Measurements from ENCODE around the gene CIP2A. TPM values are rescaled to one million over a fixed set of nuclear protein-coding genes. Genes with fewer than 3 reads are reported as not detected.

The CIP2A gene
- total RNA-seq, 1 donor from 2014 or later: 45.6 TPM

DNA sequence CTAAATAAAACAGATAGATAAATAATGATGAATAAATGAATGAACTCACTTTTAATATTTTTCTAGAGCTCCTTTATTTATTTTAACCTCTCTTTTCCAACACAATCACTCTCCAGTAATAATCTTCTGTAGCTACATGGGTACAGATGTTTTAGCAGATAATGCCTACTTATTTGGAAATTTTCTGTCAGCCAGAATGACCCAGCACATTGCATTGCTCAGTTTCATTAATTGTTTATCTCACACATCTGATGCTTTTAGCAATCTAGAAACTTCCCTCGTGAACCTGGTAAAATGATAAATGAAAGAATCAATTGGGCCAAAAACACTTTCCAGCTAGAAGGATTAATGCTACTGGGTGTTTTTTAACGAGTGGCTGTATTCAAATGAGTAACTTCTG is 64.0 kb downstream of the CIP2A start:
- peaks cover 30% of the 10 kb centered on the region for H3K27me3 Mint-ChIP-seq (ENCODE audit: low read depth)
- H3K4me3 Mint-ChIP-seq (ENCODE audit: low read depth): no peak overlapping the region
- no peaks in the 10 kb centered on the region for H3K36me3 Mint-ChIP-seq (ENCODE audit: low read depth)
- intact Hi-C loops (cut with micrococcal nuclease): no loop called here
- H3K9me3 Mint-ChIP-seq: no peaks in the 10 kb centered on the region
- no peaks in the 10 kb centered on the region for H3K4me1 Mint-ChIP-seq (ENCODE audit: low read depth)
- no peak for DNase-seq (ENCODE audit: low spot score)
- no peak overlapping the region for H3K27ac Mint-ChIP-seq

GRCh38 chr3:108524537-108524936 is 64.7 kb downstream of the CIP2A start:
- Mint-ChIP-seq H3K4me1 (ENCODE audit: low read depth) (no peaks in the 10 kb centered on the region), H3K4me3 (ENCODE audit: low read depth) (no peak overlapping the region), H3K27ac (no peak overlapping the region), H3K36me3 (ENCODE audit: low read depth) (no peaks in the 10 kb centered on the region), H3K27me3 (ENCODE audit: low read depth) (peaks cover 24% of the 10 kb centered on the region), H3K9me3 (no peaks in the 10 kb centered on the region)
- intact Hi-C loops (cut with micrococcal nuclease): no loop called here
- no peak for DNase-seq (ENCODE audit: low spot score)

DNA sequence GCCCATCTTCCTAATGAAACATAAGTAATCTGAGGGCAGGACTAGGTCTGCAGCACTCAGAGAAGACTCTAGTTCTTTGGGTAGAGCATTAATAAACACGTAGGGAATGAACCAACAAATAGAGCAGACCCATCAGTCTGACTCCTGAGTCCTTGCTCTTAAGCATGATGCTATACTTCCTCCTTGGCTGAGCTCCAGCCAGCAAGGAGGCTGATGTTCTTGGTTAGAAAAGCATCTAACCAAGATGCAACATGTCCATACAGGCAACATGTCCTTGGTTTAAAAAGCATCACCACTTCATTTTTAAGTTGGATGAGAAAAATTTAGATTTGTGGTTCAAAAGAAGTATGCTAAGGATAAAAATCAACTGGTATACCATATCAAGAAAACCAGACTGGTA is 70.3 kb downstream of the CIP2A start:
- Mint-ChIP-seq H3K36me3 (ENCODE audit: low read depth) (no peaks in the 10 kb centered on the region), H3K27ac (no peak overlapping the region), H3K4me1 (ENCODE audit: low read depth) (no peaks in the 10 kb centered on the region), H3K27me3 (ENCODE audit: low read depth) (peaks cover 24% of the 10 kb centered on the region), H3K9me3 (no peaks in the 10 kb centered on the region), H3K4me3 (ENCODE audit: low read depth) (no peak overlapping the region)
- intact Hi-C loops (cut with micrococcal nuclease): no loop called here
- no peak for DNase-seq (ENCODE audit: low spot score)

DNA sequence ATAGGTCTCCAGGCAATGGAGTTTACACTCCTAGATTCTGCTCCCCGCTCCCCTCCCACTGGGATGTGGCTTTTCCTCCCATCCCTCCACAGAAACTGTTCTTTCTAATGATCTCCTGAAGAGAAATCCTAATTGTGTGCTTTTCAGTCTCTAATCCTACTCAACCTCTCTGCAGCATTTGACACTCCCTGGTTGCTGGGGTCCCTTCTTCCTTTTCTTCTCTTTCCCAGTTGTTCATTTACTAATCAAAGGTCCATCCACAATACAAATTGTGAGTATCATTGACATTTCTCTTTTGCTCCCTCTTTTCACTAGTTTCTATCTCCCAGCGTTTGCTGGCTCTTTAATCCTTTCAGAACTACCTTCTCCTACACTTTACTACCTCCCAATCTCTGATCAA is 72.4 kb downstream of the CIP2A start:
- Mint-ChIP-seq H3K27me3 (ENCODE audit: low read depth) (peaks cover 20% of the 10 kb centered on the region), H3K9me3 (no peaks in the 10 kb centered on the region), H3K4me1 (ENCODE audit: low read depth) (peaks cover 3% of the 10 kb centered on the region), H3K4me3 (ENCODE audit: low read depth) (no peak overlapping the region), H3K36me3 (ENCODE audit: low read depth) (no peaks in the 10 kb centered on the region), H3K27ac (no peak overlapping the region)
- no peak for DNase-seq (ENCODE audit: low spot score)
- intact Hi-C loops (cut with micrococcal nuclease): no loop called here

- peaks cover 3% of the 10 kb centered on the region for H3K4me1 Mint-ChIP-seq (ENCODE audit: low read depth)
- no peaks in the 10 kb centered on the region for H3K36me3 Mint-ChIP-seq (ENCODE audit: low read depth)
- intact Hi-C loops (cut with micrococcal nuclease): no loop called here
- peaks cover 16% of the 10 kb centered on the region for H3K27me3 Mint-ChIP-seq (ENCODE audit: low read depth)
- H3K27ac Mint-ChIP-seq: no peak overlapping the region
- DNase-seq (ENCODE audit: low spot score): no peak
- no peak overlapping the region for H3K4me3 Mint-ChIP-seq (ENCODE audit: low read depth)
- no peaks in the 10 kb centered on the region for H3K9me3 Mint-ChIP-seq
These were observed 75.3 kb downstream of the CIP2A start for GRCh38 chr3:108513961-108514360.

GRCh38 chr3:108512671-108513070 is 76.6 kb downstream of the CIP2A start:
- Mint-ChIP-seq H3K27ac (no peak overlapping the region), H3K4me1 (ENCODE audit: low read depth) (peaks cover 3% of the 10 kb centered on the region)
- intact Hi-C loops (cut with micrococcal nuclease): no loop called here

GRCh38 chr3:108511490-108511889 is 77.7 kb downstream of the CIP2A start:
- Mint-ChIP-seq H3K27ac (no peak overlapping the region), H3K4me1 (ENCODE audit: low read depth) (peaks cover 4% of the 10 kb centered on the region), H3K27me3 (ENCODE audit: low read depth) (peaks cover 6% of the 10 kb centered on the region), H3K36me3 (ENCODE audit: low read depth) (no peaks in the 10 kb centered on the region), H3K9me3 (no peaks in the 10 kb centered on the region), H3K4me3 (ENCODE audit: low read depth) (no peak overlapping the region)
- no peak for DNase-seq (ENCODE audit: low spot score)
- intact Hi-C loops (cut with micrococcal nuclease): no loop called here

More at GRCh38 chr3:108512671-108513070, 76.6 kb downstream of the CIP2A start:
- Mint-ChIP-seq H3K9me3 (no peaks in the 10 kb centered on the region), H3K4me3 (ENCODE audit: low read depth) (no peak overlapping the region), H3K27me3 (ENCODE audit: low read depth) (peaks cover 10% of the 10 kb centered on the region), H3K36me3 (ENCODE audit: low read depth) (no peaks in the 10 kb centered on the region)
- no peak for DNase-seq (ENCODE audit: low spot score)

GRCh38 chr3:108511055-108511454 is 78.2 kb downstream of the CIP2A start:
- DNase-seq (ENCODE audit: low spot score): no peak
- intact Hi-C loops (cut with micrococcal nuclease): no loop called here
- Mint-ChIP-seq H3K36me3 (ENCODE audit: low read depth) (no peaks in the 10 kb centered on the region), H3K27me3 (ENCODE audit: low read depth) (peaks cover 6% of the 10 kb centered on the region), H3K4me3 (ENCODE audit: low read depth) (no peak overlapping the region), H3K27ac (no peak overlapping the region), H3K9me3 (no peaks in the 10 kb centered on the region), H3K4me1 (ENCODE audit: low read depth) (peaks cover 8% of the 10 kb centered on the region)

- intact Hi-C loops (cut with micrococcal nuclease): no loop called here
- peaks cover 2% of the 10 kb centered on the region for H3K27me3 Mint-ChIP-seq (ENCODE audit: low read depth)
- peaks cover 12% of the 10 kb centered on the region for H3K4me1 Mint-ChIP-seq (ENCODE audit: low read depth)
- no peak within 1 kb of the TSS for H3K27ac Mint-ChIP-seq
- DNase-seq (ENCODE audit: low spot score): no peak
- no peaks in the 10 kb centered on the region for H3K36me3 Mint-ChIP-seq (ENCODE audit: low read depth)
- H3K4me3 Mint-ChIP-seq (ENCODE audit: low read depth): no peak within 1 kb of the TSS
- H3K9me3 Mint-ChIP-seq: no peaks in the 10 kb centered on the region
These were observed 78.7 kb downstream of the CIP2A start, which contains the start of gene MYH15 for GRCh38 chr3:108510496-108510895. MYH15 (minus strand) TSS chr3:108510596; CDS start chr3:108510530, 66 bp downstream.

GRCh38 chr3:108509871-108510270 is 79.4 kb downstream of the CIP2A start:
- Mint-ChIP-seq H3K36me3 (ENCODE audit: low read depth) (no peaks in the 10 kb centered on the region), H3K4me3 (ENCODE audit: low read depth) (no peak overlapping the region), H3K9me3 (no peaks in the 10 kb centered on the region), H3K27me3 (ENCODE audit: low read depth) (no peaks in the 10 kb centered on the region), H3K27ac (no peak overlapping the region), H3K4me1 (ENCODE audit: low read depth) (peaks cover 12% of the 10 kb centered on the region)
- intact Hi-C loops (cut with micrococcal nuclease): loop anchor here (5.0 kb wide), 1 partner anchor 42 kb away; no protein-coding TSS in a partner anchor
- no peak for DNase-seq (ENCODE audit: low spot score)

GRCh38 chr3:108509263-108509662 is 80.0 kb downstream of the CIP2A start:
- Mint-ChIP-seq H3K4me1 (ENCODE audit: low read depth) (peaks cover 12% of the 10 kb centered on the region), H3K4me3 (ENCODE audit: low read depth) (no peak overlapping the region), H3K9me3 (no peaks in the 10 kb centered on the region), H3K27me3 (ENCODE audit: low read depth) (no peaks in the 10 kb centered on the region), H3K36me3 (ENCODE audit: low read depth) (no peaks in the 10 kb centered on the region), H3K27ac (no peak overlapping the region)
- DNase-seq (ENCODE audit: low spot score): no peak
- intact Hi-C loops (cut with micrococcal nuclease): loop anchor here (5.0 kb wide), 1 partner anchor 43 kb away; no protein-coding TSS in a partner anchor

DNA sequence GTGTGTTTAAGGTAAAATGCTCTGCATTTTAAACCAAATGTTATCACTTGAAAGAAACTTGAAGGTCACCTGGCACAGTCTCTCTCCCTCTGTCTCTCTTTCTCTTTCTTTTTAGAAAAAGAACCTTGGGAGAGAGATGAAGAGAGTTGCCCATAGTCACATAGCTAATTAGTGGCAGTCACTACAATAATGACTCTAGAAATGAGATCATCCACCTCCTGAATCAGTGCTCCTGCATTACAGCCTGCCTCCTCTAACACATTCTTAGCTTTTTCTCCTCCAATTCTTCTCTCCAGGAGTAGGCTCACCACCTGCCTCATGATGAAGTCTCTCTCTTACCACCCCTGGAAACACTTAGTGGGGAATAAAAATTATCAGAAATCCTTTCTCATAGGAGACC is 81.3 kb downstream of the CIP2A start:
- intact Hi-C loops (cut with micrococcal nuclease): loop anchor here (5.0 kb wide), 1 partner anchor 44 kb away; no protein-coding TSS in a partner anchor

DNA sequence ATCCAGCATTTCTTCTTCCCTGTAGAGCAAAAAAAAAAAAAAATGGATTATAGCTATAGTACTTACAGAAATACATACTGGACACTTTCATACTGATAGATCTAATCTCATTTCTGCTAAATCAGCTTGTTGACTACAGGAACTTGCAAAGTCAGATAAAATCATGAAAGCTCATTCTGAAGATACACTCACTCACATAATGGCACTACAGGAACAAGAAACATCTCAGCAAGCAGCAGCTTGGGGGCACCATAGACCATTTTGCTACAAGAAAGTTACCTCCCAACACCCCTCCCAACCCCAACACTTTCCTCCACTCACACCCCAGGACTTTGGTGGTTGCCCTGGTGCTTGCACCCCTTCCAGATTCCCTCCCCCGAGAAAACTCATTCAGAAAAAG is 83.4 kb downstream of the CIP2A start:
- H3K36me3 Mint-ChIP-seq (ENCODE audit: low read depth): no peaks in the 10 kb centered on the region
- intact Hi-C loops (cut with micrococcal nuclease): loop anchor here (5.0 kb wide), 1 partner anchor 46 kb away; no protein-coding TSS in a partner anchor
- H3K27me3 Mint-ChIP-seq (ENCODE audit: low read depth): peaks cover 6% of the 10 kb centered on the region
- no peaks in the 10 kb centered on the region for H3K9me3 Mint-ChIP-seq
- H3K27ac Mint-ChIP-seq: no peak overlapping the region
- DNase-seq (ENCODE audit: low spot score): no peak
- no peak overlapping the region for H3K4me3 Mint-ChIP-seq (ENCODE audit: low read depth)
- peaks cover 9% of the 10 kb centered on the region for H3K4me1 Mint-ChIP-seq (ENCODE audit: low read depth)

More for the DNA sequence above, 81.3 kb downstream of the CIP2A start:
- no peaks in the 10 kb centered on the region for H3K9me3 Mint-ChIP-seq
- no peaks in the 10 kb centered on the region for H3K36me3 Mint-ChIP-seq (ENCODE audit: low read depth)
- H3K4me3 Mint-ChIP-seq (ENCODE audit: low read depth): no peak overlapping the region
- DNase-seq (ENCODE audit: low spot score): no peak
- H3K27me3 Mint-ChIP-seq (ENCODE audit: low read depth): peaks cover 6% of the 10 kb centered on the region
- peaks cover 10% of the 10 kb centered on the region for H3K4me1 Mint-ChIP-seq (ENCODE audit: low read depth)
- H3K27ac Mint-ChIP-seq: no peak overlapping the region

DNA sequence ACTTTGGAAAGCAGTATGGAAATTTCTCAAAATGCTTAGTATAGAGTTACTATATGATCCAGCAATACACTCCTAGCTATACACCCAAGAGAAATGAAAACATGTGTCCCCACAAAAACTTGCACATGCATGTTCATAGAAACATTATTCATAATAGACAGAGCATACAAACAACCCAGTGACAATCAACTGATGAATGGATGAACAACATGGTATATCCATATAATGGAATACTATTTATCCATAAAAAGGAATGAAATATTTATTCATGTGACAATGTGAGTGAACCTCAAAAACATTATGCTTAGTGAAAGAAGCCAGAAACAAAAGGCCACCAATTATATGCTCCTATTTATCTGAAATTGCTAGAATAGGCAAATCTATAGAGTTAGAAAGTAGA is 85.5 kb downstream of the CIP2A start:
- Mint-ChIP-seq H3K36me3 (ENCODE audit: low read depth) (no peaks in the 10 kb centered on the region), H3K4me3 (ENCODE audit: low read depth) (no peak overlapping the region), H3K9me3 (no peaks in the 10 kb centered on the region), H3K27me3 (ENCODE audit: low read depth) (peaks cover 6% of the 10 kb centered on the region), H3K4me1 (ENCODE audit: low read depth) (peaks cover 9% of the 10 kb centered on the region), H3K27ac (no peak overlapping the region)
- no peak for DNase-seq (ENCODE audit: low spot score)
- intact Hi-C loops (cut with micrococcal nuclease): no loop called here
